Measurements from ENCODE around the gene CEACAM18. TPM values are rescaled to one million over a fixed set of nuclear protein-coding genes. Genes with fewer than 3 reads are reported as not detected.

Gene CEACAM18
- total and polyA plus RNA-seq, 2 of the 8 experiments (the other 6 are each of a cell fraction or from before 2014, with no cell fraction given) = not detected

DNA sequence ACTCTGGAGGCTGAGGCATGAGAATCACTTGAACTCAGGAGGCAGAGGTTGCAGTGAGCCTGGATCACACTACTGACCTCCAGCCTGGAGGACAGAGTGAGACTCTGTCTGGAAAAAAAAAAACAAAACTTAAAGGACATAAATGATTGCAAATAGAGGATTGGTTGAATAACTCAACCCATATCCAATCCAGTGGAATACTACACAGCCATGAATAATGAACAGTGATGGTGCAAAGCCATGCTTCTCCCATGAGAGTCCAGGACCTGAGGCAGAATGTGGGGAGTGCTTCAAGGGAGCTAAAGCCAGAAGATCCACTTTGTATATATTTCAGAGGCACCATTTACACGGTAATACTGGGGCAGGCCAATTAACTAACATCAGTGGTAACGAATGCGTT is 2.2 kb upstream of the CEACAM18 start:
- 85% methylated on average over 3 of the region's 3 CpGs; no CpG with 5 or more reads in 1 of the 2 experiments for WGBS, 2 experiments (ENCODE audit: extremely low coverage in 1 of 2, insufficient coverage in 1 of 2, insufficient read length in 1 of 2, insufficient replicate concordance in 2 of 2, low coverage in 1 of 2, low lambda C conversion rate in 2 of 2, missing lambda C conversion rate in 1 of 2)
- POLR2A ChIA-PET (ENCODE audit: partially characterized antibody) = no interaction called here
- CTCF ChIA-PET (ENCODE audit: partially characterized antibody) = interaction anchor here (1.0 to 6.6 kb wide), 3 partner anchors 120 to 318 kb away, joined by 3 to 83 read pairs (median 3); no protein-coding TSS in a partner anchor
- no peak for TF ChIP-seq GTF2F1 (IDR thresholded peaks at IDR 0.05; ENCODE audit: borderline replicate concordance, low read depth, low read length)
- TF ChIP-seq SP2 (IDR thresholded peaks at IDR 0.05; ENCODE audit: low read length) = no peak
- TF ChIP-seq GABPA (IDR thresholded peaks at IDR 0.05; ENCODE audit: borderline replicate concordance, insufficient read depth, low read length) = no peak
- no peak for TF ChIP-seq SIX5 (IDR thresholded peaks at IDR 0.05; ENCODE audit: low read depth, low read length)
- no peak for TF ChIP-seq SP1 (IDR thresholded peaks at IDR 0.05; ENCODE audit: low read depth, low read length)
- no peak for TF ChIP-seq TEAD4 (IDR thresholded peaks at IDR 0.05; ENCODE audit: low read depth, low read length)
- no peak for TF ChIP-seq POLR2AphosphoS5 (IDR thresholded peaks at IDR 0.05; ENCODE audit: low read depth, low read length)
- TF ChIP-seq, protein P1, sequence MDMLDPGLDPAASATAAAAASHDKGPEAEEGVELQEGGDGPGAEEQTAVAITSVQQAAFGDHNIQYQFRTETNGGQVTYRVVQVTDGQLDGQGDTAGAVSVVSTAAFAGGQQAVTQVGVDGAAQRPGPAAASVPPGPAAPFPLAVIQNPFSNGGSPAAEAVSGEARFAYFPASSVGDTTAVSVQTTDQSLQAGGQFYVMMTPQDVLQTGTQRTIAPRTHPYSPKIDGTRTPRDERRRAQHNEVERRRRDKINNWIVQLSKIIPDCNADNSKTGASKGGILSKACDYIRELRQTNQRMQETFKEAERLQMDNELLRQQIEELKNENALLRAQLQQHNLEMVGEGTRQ (IDR thresholded peaks at IDR 0.05; ENCODE audit: low read length) = no peak
- TF ChIP-seq, protein P2, sequence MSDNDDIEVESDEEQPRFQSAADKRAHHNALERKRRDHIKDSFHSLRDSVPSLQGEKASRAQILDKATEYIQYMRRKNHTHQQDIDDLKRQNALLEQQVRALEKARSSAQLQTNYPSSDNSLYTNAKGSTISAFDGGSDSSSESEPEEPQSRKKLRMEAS (IDR thresholded peaks at IDR 0.05) = no peak
- TF ChIP-seq YY1 (IDR thresholded peaks at IDR 0.05; ENCODE audit: low read depth, low read length) = no peak
- no peak for TF ChIP-seq RBBP5 (IDR thresholded peaks at IDR 0.05; ENCODE audit: borderline replicate concordance, low read depth, low read length)
- TF ChIP-seq SRF (IDR thresholded peaks at IDR 0.05; ENCODE audit: low read depth, low read length) = no peak
- TF ChIP-seq KDM1A (IDR thresholded peaks at IDR 0.05; ENCODE audit: borderline replicate concordance, low read length) = no peak
- TF ChIP-seq BRCA1 (IDR thresholded peaks at IDR 0.05; ENCODE audit: low read depth, low read length) = no peak
- no peak for TF ChIP-seq CREB1 (IDR thresholded peaks at IDR 0.05)

More for the DNA sequence above, 2.2 kb upstream of the CEACAM18 start:
- no peaks in the 10 kb centered on the region for H3K27me3 ChIP-seq (replicated peaks in 1 of 4; ENCODE audit: control insufficient read depth in 3 of 4, extremely low read depth in 1 of 4, insufficient read depth in 3 of 4, low read length in 3 of 4)
- H3K27ac ChIP-seq (ENCODE audit: low read depth, low read length) = no peak overlapping the region
- no peak overlapping the region for H4K8ac ChIP-seq (ENCODE audit: extremely low read depth, insufficient read depth, low read length)
- H2BK15ac ChIP-seq (ENCODE audit: low read length) = no peak overlapping the region
- H3K9ac ChIP-seq (replicated peaks in 1 of 4; ENCODE audit: extremely low read depth in 1 of 4, low read depth in 3 of 4, low read length in 3 of 4) = no peak overlapping the region
- H3K56ac ChIP-seq (replicated peaks; ENCODE audit: insufficient read length, low read depth, low read length) = no peak overlapping the region
- H3K4me3 ChIP-seq (ENCODE audit: extremely low read depth in 1 of 4, insufficient read depth in 2 of 4, low read depth in 3 of 4, low read length in 4 of 4) = no peak overlapping the region
- no peak overlapping the region for H4K91ac ChIP-seq (replicated peaks; ENCODE audit: insufficient read length, low read length)
- FAIRE-seq (no peak), DNase-seq (ENCODE audit: low read depth in 1 of 2, low spot score in 2 of 2) (no peak)
- H3K79me1 ChIP-seq (ENCODE audit: low read depth, low read length) = no peaks in the 10 kb centered on the region
- no peak overlapping the region for H3K18ac ChIP-seq (ENCODE audit: extremely low read depth, low read length)
- H2AFZ ChIP-seq (ENCODE audit: low read length) = no peak overlapping the region
- no peak overlapping the region for H2BK5ac ChIP-seq (ENCODE audit: low read depth, low read length)
- no peak overlapping the region for H3K23ac ChIP-seq (ENCODE audit: insufficient read length)
- no peak overlapping the region for H2BK12ac ChIP-seq (ENCODE audit: low read depth, low read length)
- H2BK20ac ChIP-seq (ENCODE audit: low read length) = no peak overlapping the region
- no peak overlapping the region for H2BK120ac ChIP-seq (replicated peaks; ENCODE audit: low read depth, low read length)
- H3K36me3 ChIP-seq (ENCODE audit: control insufficient read depth in 2 of 4, insufficient read depth in 4 of 4, low read length in 3 of 4) = no peaks in the 10 kb centered on the region
- no peak overlapping the region for H2AK5ac ChIP-seq (ENCODE audit: low read depth, low read length)
- no peak overlapping the region for H4K5ac ChIP-seq (ENCODE audit: insufficient read length, low read depth, low read length)
- H3K4me1 ChIP-seq (replicated peaks in 1 of 4; ENCODE audit: control insufficient read depth in 3 of 4, insufficient read depth in 4 of 4, low read length in 3 of 4) = no peaks in the 10 kb centered on the region
- no peaks in the 10 kb centered on the region for H3K79me2 ChIP-seq (ENCODE audit: control insufficient read depth in 1 of 2, insufficient read depth in 2 of 2, low read length in 2 of 2)
- no peak overlapping the region for H3K14ac ChIP-seq (ENCODE audit: insufficient read length)
- H3K23me2 ChIP-seq (ENCODE audit: low read depth, low read length) = no peaks in the 10 kb centered on the region
- H3K4me2 ChIP-seq (ENCODE audit: insufficient read depth in 1 of 2, low read depth in 2 of 2, low read length in 2 of 2) = no peak overlapping the region
- H3K4ac ChIP-seq (replicated peaks; ENCODE audit: insufficient read length, low read depth, low read length) = no peak overlapping the region
- no peaks in the 10 kb centered on the region for H4K20me1 ChIP-seq (replicated peaks in 1 of 2; ENCODE audit: control insufficient read depth in 1 of 2, insufficient read depth in 2 of 2, low read length in 2 of 2)
- H3K9me3 ChIP-seq (ENCODE audit: insufficient read depth in 2 of 2, low read depth in 1 of 2, low read length in 1 of 2) = peaks cover 28 to 50% of the 10 kb centered on the region in 2 experiments

All from H1 (cell line).